B cell (primary cell): ENCODE measurements around the gene NKX1-1.

Experiments
- EZH2 ChIP-seq: IDR thresholded peaks from 2 replicates; pipeline ENCODE4 v1.6.1; 2012; ENCODE audit warnings: borderline replicate concordance, low read depth, mild to moderate bottlenecking, moderate library complexity, low read length; ENCODE audit not compliant: insufficient read depth, poor library complexity, severe bottlenecking
- TF ChIP-seq, protein P1 (sequence below): fragments of 200-600 bp; IDR thresholded peaks from one replicate; pipeline ENCODE4 v1.8.0; 2022; ENCODE audit warnings: antibody characterized with exemption, mild to moderate bottlenecking

DNA sequence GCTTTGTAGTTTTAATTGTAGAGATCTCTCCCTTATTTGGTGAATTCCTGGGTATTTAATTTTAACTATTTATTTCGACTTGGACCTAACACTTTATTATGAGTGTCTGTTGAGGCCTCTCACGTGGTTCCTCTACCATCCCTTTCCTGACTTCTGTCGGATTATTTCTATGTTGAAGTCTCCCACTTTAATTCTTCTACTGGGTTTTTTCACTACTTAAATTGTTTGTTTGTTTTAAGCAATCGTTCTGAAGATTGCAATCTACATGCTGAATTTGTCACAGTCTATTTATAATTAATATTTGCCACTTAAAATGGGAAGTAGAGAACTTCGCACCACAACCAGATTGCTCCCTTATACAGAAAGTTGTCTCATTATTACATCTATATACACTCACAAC, 20.8 kb upstream of the NKX1-1 start:
- TF ChIP-seq, protein P1, sequence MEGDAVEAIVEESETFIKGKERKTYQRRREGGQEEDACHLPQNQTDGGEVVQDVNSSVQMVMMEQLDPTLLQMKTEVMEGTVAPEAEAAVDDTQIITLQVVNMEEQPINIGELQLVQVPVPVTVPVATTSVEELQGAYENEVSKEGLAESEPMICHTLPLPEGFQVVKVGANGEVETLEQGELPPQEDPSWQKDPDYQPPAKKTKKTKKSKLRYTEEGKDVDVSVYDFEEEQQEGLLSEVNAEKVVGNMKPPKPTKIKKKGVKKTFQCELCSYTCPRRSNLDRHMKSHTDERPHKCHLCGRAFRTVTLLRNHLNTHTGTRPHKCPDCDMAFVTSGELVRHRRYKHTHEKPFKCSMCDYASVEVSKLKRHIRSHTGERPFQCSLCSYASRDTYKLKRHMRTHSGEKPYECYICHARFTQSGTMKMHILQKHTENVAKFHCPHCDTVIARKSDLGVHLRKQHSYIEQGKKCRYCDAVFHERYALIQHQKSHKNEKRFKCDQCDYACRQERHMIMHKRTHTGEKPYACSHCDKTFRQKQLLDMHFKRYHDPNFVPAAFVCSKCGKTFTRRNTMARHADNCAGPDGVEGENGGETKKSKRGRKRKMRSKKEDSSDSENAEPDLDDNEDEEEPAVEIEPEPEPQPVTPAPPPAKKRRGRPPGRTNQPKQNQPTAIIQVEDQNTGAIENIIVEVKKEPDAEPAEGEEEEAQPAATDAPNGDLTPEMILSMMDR = no peak
- no peak for TF ChIP-seq EZH2
